ENCODE data around the gene TGIF2. TPM values are rescaled to one million over a fixed set of nuclear protein-coding genes. Genes with fewer than 3 reads are reported as not detected.

TGIF2 gene
- total and polyA plus RNA-seq, 2 of the 8 experiments (the other 6 are each of a cell fraction or from before 2014, with no cell fraction given): 49.7 to 76.7 TPM

- TF ChIP-seq CHD7 (IDR thresholded peaks at IDR 0.05; ENCODE audit: insufficient replicate concordance, low read length): no peak
- TF ChIP-seq SRF (IDR thresholded peaks at IDR 0.05; ENCODE audit: low read depth, low read length): no peak
- no peak for TF ChIP-seq BRCA1 (IDR thresholded peaks at IDR 0.05; ENCODE audit: low read depth, low read length)
- no peak for TF ChIP-seq KDM5A (IDR thresholded peaks at IDR 0.05; ENCODE audit: low read length)
Observed at GRCh38 chr20:36614781-36615557, 41.6 kb downstream of the TGIF2 start (continued).
